DMS 273 treated with DMSO at 0.1 percent for 48 hours (cell line): ENCODE data around the gene NHSL2.
A peak's percentile ranks its signal among the peaks of the same experiment; 100 is the strongest.

ENCODE experiments used
- DNase-seq: peaks from one replicate; lab custom pipeline; 2025; lab: John Stamatoyannopoulos, UW

The NHSL2 gene

GRCh38 chrX:71990518-71990917 lies 79.9 kb downstream of the NHSL2 start:
- DNase-seq = no peak

DNA sequence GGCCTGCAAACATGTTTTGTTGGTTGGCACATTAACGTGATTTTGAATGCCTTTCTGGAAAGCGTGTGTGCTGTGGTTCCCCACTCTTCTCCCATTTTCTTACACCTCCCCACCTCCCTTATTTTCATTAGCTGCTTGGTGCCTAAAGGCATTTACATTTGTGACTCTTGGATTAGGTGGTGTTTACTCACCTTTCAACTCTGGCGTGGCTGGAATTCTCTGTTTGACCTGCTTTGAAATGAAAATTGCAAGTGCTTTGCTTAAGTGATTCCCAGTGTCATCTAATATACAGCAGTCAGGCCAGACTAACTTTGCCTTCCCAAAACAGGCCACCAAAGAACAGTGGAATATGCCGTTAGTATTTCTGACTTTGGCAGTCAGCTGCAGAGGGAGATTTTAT lies 80.5 kb downstream of the NHSL2 start:
- no peak for DNase-seq

- DNase-seq = no peak
Observed at GRCh38 chrX:71992711-71993110, 82.1 kb downstream of the NHSL2 start.

DNA sequence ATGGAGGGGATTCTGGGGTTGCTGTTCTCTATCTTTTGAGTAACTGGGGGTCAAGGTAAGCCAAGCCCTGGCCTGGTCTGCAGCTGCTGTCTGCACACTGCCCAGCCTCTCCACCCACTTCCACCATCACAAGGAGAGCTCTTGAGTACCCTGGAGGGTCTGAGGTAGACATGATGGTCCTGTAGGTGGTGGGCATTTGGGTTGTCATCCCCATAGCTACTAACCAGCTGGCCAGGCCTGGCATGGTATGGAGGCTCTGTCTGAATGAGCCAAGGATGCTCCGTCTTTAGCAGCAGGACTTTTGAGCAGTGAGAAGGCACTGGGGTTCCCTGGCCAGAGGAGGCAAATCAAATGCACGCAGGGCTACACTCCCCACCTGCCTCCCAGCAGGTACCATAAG lies 82.7 kb downstream of the NHSL2 start:
- DNase-seq = no peak

DNA sequence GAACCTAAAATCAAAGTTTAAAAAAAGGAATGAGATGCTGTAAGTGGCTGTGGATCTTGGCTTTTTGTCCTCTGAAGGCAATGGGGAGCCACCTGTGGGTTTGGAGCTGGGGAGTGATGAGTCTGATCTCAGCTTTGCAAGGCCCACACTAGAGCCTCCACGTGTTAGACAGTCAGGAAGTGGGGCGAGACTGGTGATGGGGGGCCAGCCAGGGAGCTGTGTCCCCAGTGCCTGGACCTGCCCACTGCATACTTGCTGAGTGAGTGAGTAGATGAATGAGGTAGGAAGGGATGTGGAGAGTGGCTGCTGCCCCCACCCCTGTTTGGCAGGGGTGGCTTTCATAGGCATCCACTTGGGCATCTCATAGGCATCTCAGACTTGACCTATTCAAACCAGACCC lies 84.0 kb downstream of the NHSL2 start:
- no peak for DNase-seq

DNA sequence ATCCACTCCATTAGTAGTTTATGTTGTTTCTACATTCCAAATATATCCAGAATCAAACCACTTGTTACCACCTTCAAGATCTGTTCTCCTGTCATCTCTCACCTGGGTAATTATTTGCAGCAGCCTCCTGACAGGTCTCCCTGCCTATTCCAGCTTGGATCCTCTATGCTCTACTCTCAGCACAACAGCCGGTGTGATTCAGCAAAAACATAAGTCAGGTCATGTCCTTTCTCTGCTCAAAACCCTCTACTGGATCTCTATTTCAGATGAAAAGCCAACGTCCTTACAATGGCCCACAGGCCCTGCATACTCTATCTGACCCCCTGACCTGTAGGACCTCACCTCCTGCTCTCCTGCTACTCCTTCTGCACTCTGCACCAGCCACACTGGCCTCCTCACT lies 84.5 kb downstream of the NHSL2 start:
- no peak for DNase-seq

GRCh38 chrX:71996136-71996535 lies 85.5 kb downstream of the NHSL2 start:
- DNase-seq = no peak

DNA sequence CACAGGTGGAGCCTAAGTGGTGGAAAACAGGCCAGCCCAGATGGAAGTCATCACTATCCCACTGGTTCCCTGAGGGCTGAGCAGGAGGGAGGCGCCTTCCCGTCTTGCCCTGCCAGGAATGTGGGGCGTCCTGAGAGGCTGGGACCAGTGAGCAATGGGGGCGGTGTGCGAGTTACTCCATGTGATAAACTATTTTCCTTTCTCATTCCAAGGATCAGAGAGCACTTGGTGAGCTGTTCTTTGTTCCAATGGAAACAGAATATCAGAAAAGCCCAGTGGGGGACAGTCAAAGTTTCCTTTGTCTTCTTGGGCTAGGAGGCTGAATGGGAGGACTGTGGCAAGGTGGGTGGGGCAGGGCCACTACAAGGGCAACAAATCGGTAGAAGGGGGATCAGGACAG lies 86.2 kb downstream of the NHSL2 start:
- no peak for DNase-seq

GRCh38 chrX:71997320-71997719 lies 86.7 kb downstream of the NHSL2 start:
- no peak for DNase-seq

DNA sequence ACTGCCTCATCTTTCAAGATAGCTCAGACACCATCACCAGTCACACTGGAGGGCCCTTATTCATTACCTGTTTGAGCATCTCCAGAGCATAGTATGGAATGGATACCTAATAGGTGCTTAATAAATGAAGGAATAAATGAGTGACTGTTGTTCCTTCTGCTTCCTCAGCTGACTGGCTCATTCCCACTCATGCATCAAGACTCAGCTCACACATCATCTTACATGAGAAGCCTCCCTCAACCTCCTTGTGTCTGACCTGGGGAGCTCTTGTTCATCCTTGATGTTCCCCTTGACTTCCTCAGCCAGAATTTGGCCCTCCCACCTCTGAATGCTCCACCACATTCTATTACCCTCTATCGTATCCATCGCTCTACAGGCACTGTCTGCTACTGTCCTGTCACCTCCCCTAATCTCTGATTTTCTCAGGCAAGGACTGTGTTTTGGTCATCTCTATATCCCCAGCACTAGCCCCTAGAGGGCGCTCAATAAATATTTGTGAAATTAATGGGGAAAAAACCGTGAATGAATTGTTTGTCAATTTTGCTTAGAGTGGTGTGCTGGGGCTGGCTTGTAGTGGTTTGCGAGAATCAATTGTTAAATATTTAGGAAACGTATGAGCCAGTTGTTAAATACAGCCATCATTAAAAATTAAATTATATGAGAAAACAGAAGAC lies 88.3 kb downstream of the NHSL2 start:
- no peak for DNase-seq

GRCh38 chrX:71999535-71999934 lies 88.9 kb downstream of the NHSL2 start:
- no peak for DNase-seq

DNA sequence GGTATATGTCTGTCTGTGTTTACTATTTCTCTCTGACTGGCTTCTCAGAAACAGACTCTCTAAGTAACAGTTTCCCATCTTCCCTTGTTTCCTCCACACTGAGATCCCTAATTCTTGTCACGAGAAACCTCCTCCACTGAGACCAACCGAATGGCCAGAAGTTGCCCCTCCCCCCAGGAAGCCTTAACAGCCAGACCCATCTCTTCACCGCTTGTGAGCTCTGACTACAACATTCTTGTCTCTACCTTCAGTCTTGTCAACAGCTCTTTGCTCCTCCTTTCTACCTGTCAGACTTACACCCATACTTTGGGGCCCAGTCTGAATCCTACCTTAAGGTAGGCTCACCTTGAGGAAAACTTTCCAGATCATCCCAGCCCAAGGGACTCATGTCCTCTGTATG lies 90.8 kb downstream of the NHSL2 start:
- DNase-seq = no peak

- no peak for DNase-seq
Observed at GRCh38 chrX:72001906-72002305, 91.3 kb downstream of the NHSL2 start.

DNA sequence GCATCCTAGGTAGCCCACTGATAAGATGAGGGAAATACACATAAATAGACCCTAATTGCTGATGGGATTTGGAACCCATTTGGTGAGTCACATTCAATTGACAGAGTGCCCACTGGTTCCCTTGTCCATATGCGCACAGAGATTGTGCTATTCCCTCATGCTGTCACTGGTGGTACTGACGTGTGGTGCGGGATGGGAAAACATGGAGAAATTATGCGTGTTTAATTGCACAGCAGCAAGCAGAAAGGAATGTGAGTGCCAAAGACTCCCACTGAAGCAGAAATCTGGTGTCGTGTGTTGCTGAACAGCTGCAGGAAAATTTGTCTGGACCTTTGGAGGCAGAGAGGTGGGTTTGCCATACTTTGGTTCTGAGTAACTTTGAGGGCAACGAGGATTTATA lies 92.2 kb downstream of the NHSL2 start:
- no peak for DNase-seq

DNA sequence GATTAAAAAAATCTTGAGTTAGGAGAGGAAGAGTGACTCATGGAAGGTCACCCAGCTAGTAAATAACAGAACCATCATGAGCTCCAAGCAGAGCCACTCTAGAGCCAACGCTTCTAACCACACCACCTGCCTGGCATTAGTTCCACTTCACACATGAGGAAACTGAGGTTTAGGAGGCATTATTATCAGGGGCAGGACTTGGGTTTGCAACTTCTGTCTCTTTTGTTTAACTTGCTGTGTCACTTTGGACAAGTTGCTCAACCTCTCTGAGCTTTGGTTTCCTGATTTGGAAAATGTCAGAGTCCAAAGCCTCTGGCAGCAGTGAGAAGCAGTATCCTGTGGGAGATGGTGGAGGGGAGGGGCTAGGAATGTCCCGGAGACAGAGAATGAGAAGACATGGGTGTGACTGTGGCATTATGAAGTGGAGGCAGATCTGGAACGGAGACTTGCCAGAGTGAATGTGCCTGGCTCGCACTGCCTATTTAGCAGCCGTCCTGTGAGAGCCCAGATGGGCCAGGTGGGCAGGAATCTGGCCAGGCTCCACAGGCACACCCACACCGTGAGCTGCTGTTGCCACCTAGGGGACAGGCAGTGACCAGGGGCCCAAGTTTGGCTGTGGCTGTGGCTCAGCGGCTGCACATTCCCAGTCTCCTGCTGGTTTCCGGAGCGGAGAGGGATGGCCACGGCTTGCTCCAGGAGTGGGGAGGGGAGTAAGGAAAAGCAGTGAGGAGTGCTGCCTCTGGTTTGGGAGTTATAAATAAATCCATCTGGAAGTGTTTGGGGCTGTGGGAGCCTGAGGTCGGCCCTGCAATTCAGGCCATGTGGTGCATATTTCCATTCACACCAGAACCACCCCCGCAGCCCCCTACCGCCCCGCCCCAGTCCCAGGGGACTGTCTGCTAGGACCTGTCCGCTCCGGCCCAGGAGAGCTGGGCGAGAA lies 93.4 kb downstream of the NHSL2 start:
- peak; percentile 71 for DNase-seq

DNA sequence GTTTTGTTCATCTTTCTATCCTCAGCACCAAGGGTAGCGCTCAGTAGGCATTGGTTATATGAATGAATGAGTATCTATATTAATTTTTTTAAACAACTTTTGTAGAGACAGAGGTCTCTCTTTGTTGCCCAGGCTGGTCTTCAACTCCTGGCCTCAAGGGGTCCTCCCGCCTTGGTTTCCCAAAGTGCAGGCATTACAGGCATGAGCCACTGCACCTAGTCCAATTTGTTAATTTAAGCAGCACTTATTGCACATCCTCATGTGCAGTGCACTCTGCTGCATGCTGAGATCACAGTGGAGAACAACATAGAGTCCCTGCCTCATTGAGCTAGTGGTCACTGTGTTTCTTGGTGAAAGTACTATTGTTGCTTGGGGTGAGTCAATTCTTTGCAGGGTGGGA lies 94.4 kb downstream of the NHSL2 start:
- no peak for DNase-seq

DNA sequence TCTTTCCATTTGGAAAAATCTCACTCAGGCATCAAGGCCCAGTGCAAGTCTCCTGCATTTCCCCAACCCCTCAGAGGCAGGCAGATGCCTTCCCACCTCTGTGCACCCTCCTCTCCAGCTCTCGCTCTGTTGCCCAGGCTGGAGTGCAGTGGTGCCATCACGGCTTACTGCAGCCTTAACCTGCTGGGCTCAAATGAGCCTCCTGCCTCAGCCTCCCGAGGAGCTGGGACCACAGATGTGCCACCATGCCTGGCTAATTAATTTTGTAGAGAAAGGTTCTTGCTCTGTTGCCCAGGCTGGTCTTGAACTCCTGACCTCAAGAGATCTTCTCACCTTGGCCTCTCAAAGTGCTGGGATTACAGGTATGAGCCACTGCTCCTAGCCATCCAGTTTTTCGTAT lies 95.8 kb downstream of the NHSL2 start:
- DNase-seq = no peak

GRCh38 chrX:72009731-72010130 lies 99.1 kb downstream of the NHSL2 start:
- DNase-seq = no peak

GRCh38 chrX:72011734-72012133 lies 101.1 kb downstream of the NHSL2 start:
- no peak for DNase-seq

DNA sequence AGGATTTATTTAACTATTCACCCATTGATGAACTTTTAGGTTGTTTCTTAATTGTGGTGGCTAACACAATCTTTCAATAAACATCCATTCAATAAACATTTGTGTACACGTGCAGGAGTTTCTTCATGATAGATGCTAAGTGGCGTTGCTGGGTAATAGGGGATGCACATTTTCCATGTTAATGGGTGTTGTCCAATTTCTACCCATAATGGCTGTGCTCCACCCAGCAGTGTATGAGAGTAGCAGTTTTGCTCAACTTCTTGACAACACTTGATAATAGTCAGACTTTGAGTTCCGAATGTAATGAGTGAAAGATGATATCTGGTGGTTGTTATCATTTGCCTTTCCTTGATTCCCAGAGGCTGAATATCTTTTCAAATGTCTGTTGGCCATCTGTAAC lies 104.7 kb downstream of the NHSL2 start:
- DNase-seq = no peak

- no peak for DNase-seq
Observed at GRCh38 chrX:72016881-72017783, 106.5 kb downstream of the NHSL2 start.
